K562 (cell line): Measurements from ENCODE around the gene DGKB.

Experiments
- BRCA1 ChIP-seq, 2 experiments: fragments of 450-650 bp in 1 of 2; sonication (generic) in 1 of 2; formaldehyde crosslinking in 1 of 2; IDR thresholded peaks; 2 replicates each; pipeline versions ENCODE4 v1.5.0 to v1.6.1; 2017 to 2020; ENCODE audit warnings: mild to moderate bottlenecking in 1 of 2, missing genetic modification reagents in 1 of 2
- CTCF ChIP-seq, 3 experiments: IDR thresholded peaks in 2 of 3; conservative IDR thresholded peaks in 1 of 3; 2 replicates each; pipeline ENCODE4 v1.5.1; 2011 to 2012; ENCODE audit warnings: low read length in 3 of 3, mild to moderate bottlenecking in 3 of 3, control low read depth in 2 of 3, improper control_type of control experiment in 1 of 3, inconsistent platforms in 1 of 3, low read depth in 1 of 3, mixed read lengths in 1 of 3, moderate library complexity in 1 of 3; ENCODE audit not compliant: insufficient read depth in 2 of 3
- ESRRA ChIP-seq: fragments of 450-650 bp; IDR thresholded peaks from 2 replicates; pipeline ENCODE4 v1.6.1; 2014; ENCODE audit warnings: low read depth, mild to moderate bottlenecking, moderate library complexity, borderline replicate concordance
- EZH2 ChIP-seq: IDR thresholded peaks from 2 replicates; pipeline ENCODE4 v1.6.1; 2012; ENCODE audit warnings: low read depth, mild to moderate bottlenecking, inconsistent platforms, low read length, borderline replicate concordance
- FOXJ3 ChIP-seq: sonication (generic); formaldehyde crosslinking; IDR thresholded peaks from 2 replicates; pipeline ENCODE4 v1.4.0; 2020; ENCODE audit warnings: mild to moderate bottlenecking, missing genetic modification reagents
- FOXK1 ChIP-seq: sonication (generic); formaldehyde crosslinking; IDR thresholded peaks from 2 replicates; pipeline ENCODE4 v1.8.0; 2022; ENCODE audit warnings: missing genetic modification reagents, mild to moderate bottlenecking, borderline replicate concordance
- IRF9 ChIP-seq: fragments of 450-650 bp; IDR thresholded peaks from 2 replicates; pipeline ENCODE4 v1.6.1; 2016; ENCODE audit warnings: missing biosample characterization, missing genetic modification characterization
- NR0B1 ChIP-seq: fragments of 450-650 bp; IDR thresholded peaks from one replicate; pipeline ENCODE4 v1.6.1; 2018; ENCODE audit warnings: mild to moderate bottlenecking, moderate library complexity; ENCODE audit not compliant: partially characterized antibody
- PHB2 ChIP-seq: fragments of 450-650 bp; IDR thresholded peaks from 2 replicates; pipeline ENCODE4 v1.6.1; 2017; ENCODE audit warnings: low read depth
- POLR2G ChIP-seq: fragments of 200-400 bp; formaldehyde crosslinking; IDR thresholded peaks from 2 replicates; pipeline ENCODE4 v1.6.1; 2017; ENCODE audit warnings: low read depth, mild to moderate bottlenecking, antibody characterized with exemption, low read length, moderate library complexity
- POLR3A ChIP-seq: IDR thresholded peaks from 2 replicates; pipeline ENCODE4 v1.6.1; 2011; ENCODE audit warnings: borderline replicate concordance, mild to moderate bottlenecking, moderate library complexity; ENCODE audit not compliant: insufficient read length, insufficient read depth; ENCODE audit errors: extremely low read depth
- SOX6 ChIP-seq: fragments of 450-650 bp; IDR thresholded peaks from 2 replicates; pipeline ENCODE4 v1.6.1; 2014; ENCODE audit warnings: mild to moderate bottlenecking
- STAG1 ChIP-seq: sonication (generic); formaldehyde crosslinking; IDR thresholded peaks from 2 replicates; pipeline ENCODE4 v1.5.0; 2020; ENCODE audit warnings: missing genetic modification reagents, borderline replicate concordance
- ZNF121 ChIP-seq: sonication (generic); formaldehyde crosslinking; conservative IDR thresholded peaks from 2 replicates; pipeline ENCODE4 v1.8.0; 2022; ENCODE audit warnings: missing genetic modification reagents

GRCh38 chr7:14195871-14196270, 706.7 kb downstream of the DGKB start:
- TF ChIP-seq SOX6 (no peak), STAG1 (CRISPR knock-in tag) (no peak), FOXJ3 (no peak), POLR3A (no peak), ESRRA (no peak), EZH2 (no peak), ZNF121 (CRISPR knock-in tag) (no peak), IRF9 (tag) (no peak), BRCA1 (IDR thresholded peaks at IDR 0.05) (no peak), BRCA1 (CRISPR knock-in tag; IDR thresholded peaks at IDR 0.05) (no peak), CTCF (IDR thresholded peaks at IDR 0.05 in 2 of 3, conservative IDR thresholded peaks at IDR 0.05 in 1 of 3; ENCODE audit: insufficient read depth in 2 of 3, low read depth in 1 of 3, low read length in 3 of 3) (no peak), PHB2 (no peak), POLR2G (no peak), FOXK1 (CRISPR knock-in tag) (no peak), NR0B1 (no peak)
